ENCODE data around the gene GAS2.

The GAS2 gene

DNA sequence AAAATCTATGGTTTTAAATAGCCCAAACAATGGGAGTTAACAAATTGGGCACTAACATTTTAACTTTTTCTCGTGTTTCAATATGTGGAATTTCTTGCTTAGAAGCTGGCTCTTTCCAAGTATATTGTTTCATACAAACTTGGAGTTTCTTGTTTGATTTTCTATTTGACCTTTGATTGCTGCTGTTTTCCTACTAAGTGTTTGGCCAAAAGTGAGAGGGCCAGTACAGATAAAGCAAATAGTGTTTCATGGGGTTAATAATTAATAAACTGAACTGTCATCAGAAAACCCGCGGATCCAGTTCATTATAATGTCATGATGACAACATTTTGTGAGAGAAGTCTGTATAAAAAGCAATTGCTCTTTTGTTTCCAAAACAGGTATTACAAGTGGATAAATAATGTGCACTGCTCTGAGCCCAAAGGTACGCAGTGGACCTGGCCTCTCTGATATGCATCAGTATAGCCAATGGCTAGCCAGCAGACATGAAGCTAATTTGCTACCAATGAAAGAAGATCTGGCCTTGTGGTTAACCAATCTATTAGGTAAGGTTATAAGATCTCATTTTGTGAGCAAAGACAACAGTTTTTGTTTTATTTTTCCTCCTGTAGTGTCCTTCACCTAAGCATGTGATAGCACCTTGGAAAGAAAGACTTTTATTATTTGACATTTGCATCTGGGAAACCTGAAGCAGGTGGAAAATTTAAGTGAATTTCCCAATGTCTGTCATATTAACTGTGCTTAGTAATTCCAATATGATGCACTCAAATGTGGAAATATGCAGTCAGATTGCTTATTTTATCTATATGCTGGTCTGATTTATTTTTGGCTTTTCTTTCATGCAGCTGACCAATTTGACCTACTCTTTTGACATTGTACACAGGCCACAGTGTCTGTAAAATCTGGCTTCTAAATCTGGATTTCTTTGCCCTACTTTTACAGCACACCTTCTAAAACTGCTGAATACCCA is 8.3 kb downstream of the GAS2 start:
- no peak for DNase-seq (ENCODE audit: low read depth)

DNA sequence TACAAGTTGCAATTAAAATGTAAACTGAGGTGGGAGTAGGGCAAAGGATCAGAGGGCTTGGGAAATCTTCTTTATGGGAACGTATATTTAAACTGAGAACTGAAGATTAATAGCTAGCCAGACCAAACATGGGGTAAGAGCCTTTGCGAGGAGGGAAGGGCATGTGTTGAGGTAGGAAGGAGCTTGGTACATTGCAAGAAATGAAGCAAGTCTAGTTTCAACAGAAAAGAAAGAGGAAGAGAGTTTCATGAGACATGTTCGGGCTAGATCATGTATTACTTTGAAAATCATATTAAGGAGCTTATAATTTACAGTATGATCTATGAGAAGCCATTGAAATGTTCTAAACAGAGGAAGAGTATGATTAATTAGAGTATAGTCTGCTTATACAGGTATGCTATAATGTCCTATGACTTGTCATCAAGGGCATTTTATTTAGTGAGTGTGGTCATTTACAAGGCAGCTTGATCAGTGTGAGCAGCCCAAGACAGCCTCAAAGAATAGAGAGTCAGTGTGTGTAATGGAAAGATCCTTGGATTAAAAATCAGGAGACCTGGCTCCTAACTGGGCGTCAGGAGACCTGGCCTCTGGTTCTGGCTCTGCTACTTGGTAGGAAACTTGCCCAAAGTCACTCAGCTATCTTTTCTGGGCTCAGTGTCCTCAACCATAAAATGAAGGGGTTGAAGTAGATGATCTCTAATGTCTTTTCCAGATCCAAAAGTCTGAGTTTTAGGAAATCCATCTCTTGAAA is 10.9 kb downstream of the GAS2 start:
- DNase-seq (ENCODE audit: low read depth), result no peak

DNA sequence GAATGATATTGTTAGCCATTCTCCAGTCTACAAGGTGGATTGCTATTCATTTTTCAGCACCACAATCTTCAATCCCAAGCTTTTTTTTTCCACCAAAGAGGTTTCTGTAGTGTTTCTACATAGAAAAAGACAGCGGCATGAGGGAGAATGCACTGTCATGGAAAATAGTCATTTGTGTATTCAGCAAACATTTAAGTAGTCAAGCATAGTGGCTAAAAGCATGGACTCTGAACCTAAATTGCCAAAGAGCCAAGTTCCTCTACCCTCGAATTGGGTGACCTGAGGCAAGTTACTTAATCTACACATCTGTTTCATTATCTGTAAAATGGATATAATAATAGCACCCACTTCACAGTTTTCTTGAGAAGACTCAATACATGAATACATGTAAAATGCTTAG is 14.2 kb downstream of the GAS2 start:
- DNase-seq (ENCODE audit: low read depth), result no peak

DNA sequence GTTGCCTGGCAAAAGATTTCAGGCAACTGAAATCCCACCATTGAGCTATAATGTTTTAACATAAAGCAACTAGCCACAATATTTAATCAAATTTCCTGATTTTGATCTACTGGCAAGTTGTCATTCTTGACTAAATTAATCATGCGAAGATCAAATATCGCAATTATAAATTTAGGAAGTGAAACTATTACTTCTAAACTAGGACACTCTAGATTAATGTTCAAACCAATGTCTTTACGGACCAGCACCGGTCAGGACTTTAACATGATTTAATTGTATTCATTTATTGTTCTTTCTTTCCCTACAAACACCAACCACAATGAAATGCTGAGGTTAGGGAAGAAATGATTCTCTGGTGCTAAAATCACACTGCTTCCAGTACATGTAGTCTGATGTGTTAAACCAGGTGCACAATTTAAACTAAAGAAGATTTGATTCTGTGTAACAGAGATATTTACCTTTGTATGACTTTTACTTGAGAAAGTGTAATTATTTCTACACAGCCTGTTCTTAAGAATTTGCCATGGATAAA is 14.9 kb downstream of the GAS2 start:
- DNase-seq (ENCODE audit: low read depth), result no peak

DNA sequence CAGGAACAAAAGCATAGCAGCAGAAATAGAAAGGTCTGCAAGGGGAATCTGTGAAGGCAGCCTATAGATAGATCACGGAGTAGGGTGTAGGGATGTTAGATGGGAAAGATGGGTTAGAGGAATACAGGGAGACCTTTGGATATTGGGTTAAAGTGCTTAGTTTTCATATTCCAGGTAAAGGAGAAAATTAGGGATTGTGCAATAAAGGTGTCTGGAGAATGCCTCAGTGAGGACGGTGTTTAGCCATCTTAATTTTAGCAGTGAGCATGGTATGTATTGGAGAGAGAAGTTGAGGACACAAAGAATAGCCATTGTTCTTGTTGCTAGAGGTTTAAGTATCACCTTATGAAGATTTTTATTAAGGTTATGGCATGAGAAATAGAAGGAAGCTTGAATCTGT is 17.7 kb downstream of the GAS2 start:
- no peak for DNase-seq (ENCODE audit: low read depth)

DNA sequence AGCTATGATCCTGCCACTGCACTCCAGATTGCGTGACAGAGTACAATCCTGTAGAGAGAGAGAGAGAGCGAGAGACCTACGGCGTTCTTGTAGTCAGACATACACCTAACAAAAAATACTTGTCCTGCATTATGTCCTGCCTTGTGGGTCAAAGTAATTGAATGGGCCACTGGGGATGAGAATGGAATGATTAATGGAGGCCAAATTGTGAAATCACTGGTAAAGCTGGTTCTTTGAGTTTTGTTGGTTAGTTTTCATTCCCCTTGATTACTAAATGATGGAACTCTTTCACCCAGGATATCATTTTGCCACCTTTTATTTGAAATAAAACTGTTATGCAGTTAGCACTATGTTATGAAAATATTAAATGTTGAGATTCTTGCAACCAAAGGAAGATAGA is 18.7 kb downstream of the GAS2 start:
- no peak for DNase-seq (ENCODE audit: low read depth)

DNA sequence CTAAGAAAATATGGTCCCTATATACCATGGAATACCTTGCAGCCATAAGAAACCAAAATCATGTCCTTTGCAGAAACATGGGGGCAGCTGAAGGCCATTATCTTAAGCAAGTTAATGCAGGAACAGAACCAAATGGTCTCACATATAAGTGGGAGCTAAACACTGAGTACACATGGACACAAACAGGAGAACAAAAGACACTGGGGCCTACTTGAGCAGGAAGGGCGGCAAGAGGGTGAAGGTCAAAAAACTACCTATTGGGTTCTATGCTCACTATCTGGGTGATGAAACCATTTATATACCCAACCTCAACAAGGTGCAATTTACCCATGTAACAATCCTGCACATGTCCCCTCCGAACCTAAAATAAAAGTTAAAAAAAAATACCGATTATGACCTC is 22.5 kb downstream of the GAS2 start:
- no peak for DNase-seq (ENCODE audit: low read depth)

DNA sequence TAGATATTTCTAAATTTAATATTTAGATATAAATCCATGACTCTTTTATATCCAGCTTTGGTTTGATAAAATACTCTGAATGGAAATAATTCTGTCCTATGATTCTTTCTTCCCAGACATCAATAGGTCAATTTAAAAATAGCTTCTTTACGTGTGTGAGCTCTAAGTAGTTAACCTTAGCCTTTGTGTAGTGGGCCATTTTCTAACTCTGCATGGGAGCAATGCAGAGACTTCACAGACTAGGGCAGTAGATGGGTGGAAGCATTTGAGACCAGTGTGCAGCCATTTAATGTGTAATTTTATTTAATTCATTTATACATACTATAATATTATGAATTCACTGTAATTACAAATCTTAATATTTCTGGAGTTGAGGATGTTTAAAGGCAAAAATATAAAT is 23.8 kb downstream of the GAS2 start:
- DNase-seq (ENCODE audit: low read depth), result no peak

DNA sequence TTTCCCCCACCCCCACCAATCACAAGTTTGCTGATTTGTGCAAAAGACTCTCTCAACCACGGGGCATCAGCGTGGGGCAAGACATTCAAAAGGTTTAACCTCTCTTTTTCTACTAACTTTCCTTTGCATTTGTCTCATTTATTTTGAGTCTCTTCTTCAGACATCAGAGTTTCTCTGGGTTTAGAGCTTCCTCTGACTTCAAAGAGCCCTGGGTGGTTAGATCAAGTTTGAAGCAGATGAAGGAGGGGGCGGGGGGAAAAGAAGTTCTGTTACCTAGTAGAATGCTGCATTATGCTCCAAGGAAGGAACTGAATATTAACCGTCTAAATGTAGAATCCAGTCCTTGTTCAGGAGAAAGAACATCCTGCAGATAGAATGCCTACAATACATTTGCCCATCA is 24.5 kb downstream of the GAS2 start:
- DNase-seq (ENCODE audit: low read depth), result no peak

DNA sequence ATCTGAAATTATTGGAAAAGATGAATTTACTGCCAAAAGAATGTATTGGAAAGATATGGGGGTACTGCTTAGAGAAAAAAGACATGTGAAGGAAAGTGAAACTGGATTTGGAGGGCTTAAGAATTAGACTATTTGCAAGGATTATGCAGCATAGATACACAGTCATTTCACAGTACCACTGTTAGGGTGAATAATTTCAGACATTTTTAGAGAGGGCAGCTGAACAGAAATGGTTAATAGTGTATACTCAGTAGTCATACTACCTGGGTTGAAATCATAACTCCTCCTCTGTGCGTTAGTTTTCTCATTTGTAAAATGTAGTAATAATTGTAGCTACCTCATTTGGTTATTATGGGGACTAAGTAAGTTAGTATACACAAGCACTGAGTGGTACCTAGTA is 33.0 kb downstream of the GAS2 start:
- DNase-seq (ENCODE audit: low read depth), result no peak

DNA sequence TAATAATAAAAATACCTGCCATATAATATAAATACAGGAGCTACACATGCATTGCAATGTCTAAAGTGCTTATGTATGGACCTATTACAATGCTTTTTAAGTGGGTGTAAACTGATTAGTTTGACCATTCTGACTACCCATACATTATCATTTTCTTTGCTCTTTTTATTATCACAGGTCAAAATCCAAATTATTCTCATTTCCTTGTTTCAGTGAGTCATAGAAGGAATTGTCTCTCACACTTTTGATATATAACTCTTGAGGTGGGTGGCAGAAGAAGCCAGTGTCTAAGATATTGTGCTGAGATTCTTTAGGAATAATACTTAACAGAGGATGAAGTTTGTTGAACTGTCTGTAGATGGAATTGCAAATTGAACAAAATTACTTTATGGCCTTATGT is 35.6 kb downstream of the GAS2 start:
- no peak for DNase-seq (ENCODE audit: low read depth)

DNA sequence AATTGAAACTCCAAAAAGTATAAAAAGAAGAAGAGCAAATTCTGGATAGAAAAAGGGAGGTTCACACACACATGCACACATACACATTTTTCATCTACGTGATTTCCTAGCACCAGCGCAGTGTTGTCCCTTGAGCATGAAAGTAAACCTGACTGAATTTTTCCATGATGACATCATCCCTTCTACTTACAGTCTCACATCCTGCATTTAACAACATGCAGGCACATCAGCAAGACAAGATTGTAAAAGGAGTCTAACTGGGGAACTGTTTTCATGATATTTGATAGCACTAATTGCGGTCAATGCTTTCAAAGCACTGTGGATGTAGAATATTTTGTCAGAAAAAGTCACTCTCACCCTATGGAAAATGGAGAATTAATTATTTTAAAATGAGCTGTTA is 36.6 kb downstream of the GAS2 start:
- DNase-seq (ENCODE audit: low read depth), result peak; percentile 15

DNA sequence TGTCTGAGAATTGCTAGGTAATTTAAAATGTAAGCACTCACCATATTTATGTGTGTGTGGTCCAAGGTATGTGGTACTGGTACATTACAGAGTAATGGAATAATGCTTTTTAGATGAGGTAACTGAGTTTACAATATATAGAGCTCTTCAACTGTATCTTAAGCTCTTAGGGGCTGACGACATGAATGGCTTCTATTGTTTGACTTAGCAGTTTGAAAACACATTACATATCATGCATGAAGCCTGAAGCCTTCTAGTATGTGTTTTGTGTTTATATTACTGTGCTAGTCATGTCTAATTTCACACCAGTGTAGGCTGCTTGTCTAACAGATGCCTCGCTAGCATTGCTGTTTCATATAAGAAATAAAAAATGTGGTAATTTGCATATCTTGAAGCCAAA is 37.2 kb downstream of the GAS2 start:
- no peak for DNase-seq (ENCODE audit: low read depth)

DNA sequence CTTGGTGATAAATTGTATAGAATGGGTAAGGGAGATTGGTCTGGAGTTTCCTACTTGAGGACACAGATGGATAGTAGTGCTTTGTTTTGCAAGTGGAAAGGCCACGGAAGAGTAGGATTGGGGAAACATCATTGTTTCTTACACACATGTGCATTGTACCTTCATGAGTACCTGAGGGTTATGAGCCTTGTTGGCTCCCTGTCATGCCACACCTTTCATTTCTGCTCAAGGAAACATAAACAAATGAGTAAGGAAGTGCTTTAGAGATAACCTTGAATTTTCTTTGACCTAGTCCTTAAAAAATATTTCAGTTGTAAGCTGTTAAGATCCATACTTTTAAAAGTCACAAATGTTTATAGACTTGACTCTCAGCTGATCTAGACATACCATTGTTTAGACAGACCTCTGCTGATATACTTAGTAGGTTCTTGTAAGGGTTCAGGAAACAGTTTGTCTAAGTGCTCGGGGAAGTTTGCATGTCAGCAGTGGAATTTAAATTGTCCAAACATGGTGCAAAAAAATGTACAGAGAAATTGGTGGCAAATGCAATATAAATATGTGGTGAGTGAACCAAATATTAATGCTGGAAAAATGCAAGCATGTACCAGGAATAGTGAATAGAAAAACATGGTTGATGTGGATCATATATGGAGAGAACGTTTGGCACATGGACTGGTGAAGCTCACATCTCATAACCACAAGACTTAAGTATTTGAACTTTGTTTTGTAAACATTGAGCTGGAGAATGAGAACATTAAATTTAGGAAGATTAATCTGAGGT is 40.9 kb downstream of the GAS2 start:
- DNase-seq (ENCODE audit: low read depth), result no peak

DNA sequence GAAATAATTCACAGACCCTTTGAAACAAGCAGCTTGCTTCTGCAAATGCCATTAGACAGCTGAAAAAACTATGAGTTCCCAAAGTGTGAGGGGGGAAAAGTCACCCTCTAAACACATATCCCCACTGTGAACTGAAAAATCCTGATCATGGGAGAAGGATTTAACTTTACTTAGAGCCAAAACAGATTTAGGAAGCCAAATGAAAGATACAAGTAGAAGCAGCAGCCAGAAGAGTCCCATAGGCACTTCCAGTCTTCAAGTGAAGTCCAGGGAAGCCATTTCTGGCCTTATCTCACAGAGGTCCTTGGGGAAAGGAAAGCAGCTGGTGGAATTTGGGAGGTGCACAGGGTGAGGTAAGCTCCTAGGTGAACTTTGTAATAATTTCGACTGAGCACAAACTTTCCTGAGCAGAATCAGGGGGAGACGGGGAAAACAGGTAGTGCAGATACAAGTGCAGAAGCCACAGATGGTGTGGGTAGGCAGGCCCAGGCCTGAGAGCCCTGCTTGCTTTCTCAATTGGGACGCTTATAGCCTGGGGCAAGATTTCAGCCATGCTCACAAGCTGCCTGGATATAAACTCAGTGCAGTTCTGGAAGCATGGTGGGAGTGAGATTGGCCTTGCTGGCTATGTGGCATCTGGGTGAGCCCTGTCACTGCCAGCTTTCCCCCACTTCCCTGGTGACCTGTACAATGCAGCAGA is 44.8 kb downstream of the GAS2 start:
- no peak for DNase-seq (ENCODE audit: low read depth)

DNA sequence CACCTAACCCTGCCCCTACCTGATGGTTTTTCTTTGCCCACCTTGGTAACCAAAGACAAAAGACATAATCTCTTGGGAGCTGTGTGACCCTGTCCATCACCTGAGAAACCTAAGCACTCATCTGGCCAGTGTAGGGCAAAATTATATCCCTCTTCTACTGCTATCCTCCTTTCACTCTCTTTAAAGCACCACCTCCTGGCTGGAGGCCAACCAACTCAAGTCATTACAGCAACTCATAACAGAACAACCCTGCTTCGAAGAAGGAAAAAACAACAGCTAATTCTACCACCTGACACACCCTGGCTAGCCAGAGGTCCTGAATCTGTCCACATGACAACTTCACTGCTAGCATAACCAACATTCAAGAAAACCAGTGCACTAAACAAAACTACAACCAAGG is 45.5 kb downstream of the GAS2 start:
- no peak for DNase-seq (ENCODE audit: low read depth)

DNA sequence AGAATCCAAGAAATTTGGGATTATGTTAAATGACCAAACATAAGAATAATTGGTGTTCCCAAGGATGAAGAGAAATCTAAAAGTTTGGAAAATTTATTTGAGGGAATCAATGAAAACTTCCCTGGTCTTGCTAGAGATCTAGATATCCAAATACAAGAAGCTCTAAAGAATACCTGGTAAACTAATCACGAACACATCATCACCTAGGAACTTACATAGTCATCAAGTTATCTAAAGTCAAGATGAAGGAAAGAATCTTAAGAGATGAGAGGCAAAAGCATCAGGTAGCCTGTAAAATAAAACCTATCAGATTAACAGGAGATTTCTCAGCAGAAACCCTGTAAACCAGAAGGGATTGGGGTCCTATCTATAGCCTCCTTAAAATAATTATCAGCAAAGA is 46.9 kb downstream of the GAS2 start:
- DNase-seq (ENCODE audit: low read depth), result no peak

DNA sequence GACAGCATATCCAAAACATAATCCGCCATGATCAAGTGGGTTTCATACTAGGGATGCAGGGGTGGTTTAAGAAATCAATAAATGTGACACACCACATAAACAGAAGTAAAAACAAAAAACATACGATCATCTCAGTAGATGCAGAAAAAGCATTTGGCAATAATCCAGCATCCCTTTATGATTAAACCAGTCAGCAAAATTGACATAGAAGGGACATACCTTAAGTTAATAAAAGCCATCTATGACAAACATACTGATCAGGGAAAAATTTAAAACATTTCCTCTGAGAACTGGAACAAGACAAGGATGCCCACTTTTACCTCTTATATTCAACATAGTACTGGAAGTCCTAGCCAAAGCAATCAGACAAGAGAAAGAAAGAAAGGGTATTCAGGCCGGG is 49.6 kb downstream of the GAS2 start:
- no peak for DNase-seq (ENCODE audit: low read depth)

DNA sequence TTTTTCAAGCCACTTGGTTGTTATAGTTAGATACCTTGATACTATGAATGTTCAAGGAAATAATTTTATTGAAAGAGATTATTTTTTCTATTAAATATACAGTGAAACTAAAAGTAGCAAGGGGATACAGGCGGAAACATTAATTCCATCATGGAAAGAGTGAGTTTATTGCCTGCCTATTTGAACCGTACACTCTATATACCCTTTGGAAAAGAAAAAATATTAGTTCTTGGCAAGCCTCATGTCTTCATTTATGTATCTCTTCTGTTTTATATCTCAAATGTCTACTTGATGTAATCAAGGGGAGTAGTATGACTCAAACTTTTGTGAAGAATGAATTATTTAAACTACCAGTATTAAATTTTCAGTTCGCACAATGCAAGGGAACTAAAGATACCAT is 54.0 kb downstream of the GAS2 start:
- no peak for DNase-seq (ENCODE audit: low read depth)

DNA sequence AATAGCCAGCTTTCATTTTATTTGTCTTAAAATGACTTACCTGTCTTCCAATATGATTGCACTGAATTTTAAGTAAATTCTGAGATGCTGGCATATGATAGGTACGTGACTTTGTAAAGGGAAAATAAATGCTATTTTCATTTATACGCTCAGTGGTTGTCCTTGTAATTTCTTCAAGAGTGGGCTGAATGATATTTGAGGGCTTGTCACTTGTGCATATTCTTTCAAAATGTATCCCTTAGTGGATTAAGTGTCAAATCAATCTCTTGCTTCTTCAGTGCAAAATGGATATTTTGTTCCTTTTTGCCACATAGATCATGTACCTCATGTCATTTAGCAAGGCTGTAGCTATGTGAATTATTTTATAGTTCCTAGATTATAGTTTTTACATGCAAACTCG is 56.9 kb downstream of the GAS2 start:
- DNase-seq (ENCODE audit: low read depth), result no peak

DNA sequence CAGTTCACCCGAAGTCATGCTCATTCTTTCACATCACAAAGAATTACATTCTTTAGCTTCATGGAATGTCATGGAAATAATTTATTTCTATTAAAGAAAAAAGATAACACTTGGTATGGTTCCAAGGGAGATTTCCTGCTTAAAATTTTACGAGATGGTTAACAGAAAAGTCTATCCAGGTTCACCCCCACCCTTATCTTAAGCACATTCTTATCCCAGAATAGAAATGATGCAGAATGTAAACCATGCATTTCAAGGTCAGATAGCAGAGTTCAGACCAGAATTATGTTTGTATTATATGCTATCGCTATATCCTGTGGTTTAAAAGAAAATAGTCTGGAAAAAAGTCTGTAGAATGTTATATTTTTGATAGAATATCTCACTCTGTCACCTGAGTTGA is 58.7 kb downstream of the GAS2 start:
- no peak for DNase-seq (ENCODE audit: low read depth)
